Skeletal muscle tissue (tissue), 4 donors: Measurements from ENCODE around the gene ATG5. TPM values are rescaled to one million over a fixed set of nuclear protein-coding genes. Genes with fewer than 3 reads are reported as not detected.

ENCODE experiments used
- H3K27ac ChIP-seq: one replicate; pipeline ENCODE4 v1.7.0; 2013; ENCODE audit warnings: mild to moderate bottlenecking, low read depth, low read length, inconsistent platforms
- H3K27me3 ChIP-seq, 3 donors: one replicate each; pipeline ENCODE4 v1.7.0; 2013; ENCODE audit warnings: low read length in 3 of 3; ENCODE audit not compliant: control insufficient read depth in 3 of 3, insufficient read depth in 3 of 3
- H3K36me3 ChIP-seq, 3 donors: one replicate each; pipeline ENCODE4 v1.7.0; 2013; ENCODE audit warnings: low read length in 3 of 3; ENCODE audit not compliant: control insufficient read depth in 3 of 3, insufficient read depth in 3 of 3
- H3K4me1 ChIP-seq, 3 donors: one replicate each; pipeline ENCODE4 v1.7.0; 2013; ENCODE audit warnings: low read length in 3 of 3, mild to moderate bottlenecking in 3 of 3; ENCODE audit not compliant: control insufficient read depth in 3 of 3, insufficient read depth in 3 of 3
- H3K4me3 ChIP-seq, 3 donors: one replicate each; pipeline ENCODE4 v1.7.0; 2013; ENCODE audit warnings: low read length in 3 of 3
- H3K9ac ChIP-seq, 3 donors: one replicate each; pipeline ENCODE4 v1.7.0; 2013; ENCODE audit warnings: low read length in 3 of 3, mild to moderate bottlenecking in 3 of 3, moderate library complexity in 2 of 3, low read depth in 1 of 3
- H3K9me3 ChIP-seq, 3 donors: one replicate each; pipeline ENCODE4 v1.7.0; 2013; ENCODE audit warnings: low read length in 3 of 3; ENCODE audit not compliant: control insufficient read depth in 3 of 3
- total RNA-seq: library from RNA; depleted of rRNA; stranded (reverse); fragments of >200 nt; gene quantifications from one replicate; pipeline ENCODE4 v1.2.3, GENCODE V29; 2014
- donor health status: Osteomylitis.

The ATG5 gene
- total RNA-seq, 1 donor from 2014 or later = 38.1 TPM

DNA sequence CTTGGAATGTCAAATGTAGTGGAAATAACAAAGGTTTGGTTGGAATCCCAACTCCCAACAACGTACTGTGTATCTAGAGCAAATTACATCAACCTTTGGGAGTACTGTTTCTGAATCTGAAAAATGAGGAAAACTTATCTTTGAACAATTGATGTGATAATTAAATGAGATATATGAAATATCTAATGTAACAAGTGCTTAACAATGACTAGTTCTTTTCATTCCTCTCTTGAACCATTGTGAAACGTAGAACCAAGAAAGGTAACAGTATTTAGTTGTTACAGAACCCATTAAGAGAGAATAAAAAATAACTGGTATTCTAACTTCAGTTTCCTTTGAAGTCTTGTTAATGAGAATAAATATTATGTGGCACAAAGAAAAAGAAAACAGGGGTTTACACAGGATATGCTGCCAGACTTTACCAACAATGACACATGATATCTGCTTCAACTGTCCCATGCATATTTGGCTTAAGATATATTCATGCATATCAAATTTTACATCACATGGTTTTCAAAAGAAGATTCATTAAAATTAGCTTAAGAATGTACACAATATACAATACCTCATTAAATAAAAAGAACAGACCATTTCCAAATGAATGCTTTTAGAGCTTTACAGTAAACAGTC is 111.8 kb downstream of the ATG5 start:
- Histone ChIP-seq H3K9me3 (no peaks in the 10 kb centered on the region), H3K4me1 (peaks cover 0 to 2% (median 0%) of the 10 kb centered on the region in 3 donors), H3K27ac (no peak overlapping the region), H3K27me3 (no peaks in the 10 kb centered on the region), H3K9ac (no peak overlapping the region), H3K4me3 (no peak overlapping the region), H3K36me3 (no peaks in the 10 kb centered on the region)

GRCh38 chr6:106212576-106212975 is 113.0 kb downstream of the ATG5 start:
- H3K9me3 ChIP-seq = no peaks in the 10 kb centered on the region
- no peaks in the 10 kb centered on the region for H3K36me3 ChIP-seq
- no peaks in the 10 kb centered on the region for H3K27me3 ChIP-seq
- no peak overlapping the region for H3K4me3 ChIP-seq
- H3K9ac ChIP-seq = no peak overlapping the region
- no peak overlapping the region for H3K27ac ChIP-seq
- H3K4me1 ChIP-seq = peaks cover 0 to 2% (median 0%) of the 10 kb centered on the region in 3 donors

DNA sequence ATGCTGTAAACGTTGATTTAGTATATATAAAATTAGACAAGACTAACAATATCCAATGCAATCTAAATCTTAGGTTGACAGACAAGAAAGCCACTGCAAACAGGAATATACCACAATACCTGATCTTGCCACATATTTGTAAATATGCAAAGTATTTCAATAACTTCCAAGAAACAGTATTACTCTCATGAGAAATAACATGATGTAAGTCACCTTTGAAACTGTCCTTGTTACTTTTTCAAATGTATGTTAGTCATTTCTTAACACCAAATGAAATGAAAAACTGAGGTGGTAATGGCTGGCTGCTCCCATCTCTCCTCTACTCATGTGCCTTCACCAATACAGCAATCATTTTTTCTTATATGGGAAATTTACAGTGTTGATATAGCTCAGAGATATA is 118.7 kb downstream of the ATG5 start:
- H3K4me1 ChIP-seq = no peaks in the 10 kb centered on the region
- H3K27me3 ChIP-seq = no peaks in the 10 kb centered on the region
- H3K36me3 ChIP-seq = no peaks in the 10 kb centered on the region
- no peaks in the 10 kb centered on the region for H3K9me3 ChIP-seq
- no peak overlapping the region for H3K27ac ChIP-seq
- H3K4me3 ChIP-seq = no peak overlapping the region
- no peak overlapping the region for H3K9ac ChIP-seq

GRCh38 chr6:106204961-106205360 is 120.6 kb downstream of the ATG5 start:
- Histone ChIP-seq H3K9ac (no peak overlapping the region), H3K9me3 (no peaks in the 10 kb centered on the region), H3K27ac (no peak overlapping the region), H3K36me3 (peaks cover 0 to 5% (median 4%) of the 10 kb centered on the region in 3 donors), H3K4me3 (no peak overlapping the region), H3K4me1 (no peaks in the 10 kb centered on the region), H3K27me3 (no peaks in the 10 kb centered on the region)

DNA sequence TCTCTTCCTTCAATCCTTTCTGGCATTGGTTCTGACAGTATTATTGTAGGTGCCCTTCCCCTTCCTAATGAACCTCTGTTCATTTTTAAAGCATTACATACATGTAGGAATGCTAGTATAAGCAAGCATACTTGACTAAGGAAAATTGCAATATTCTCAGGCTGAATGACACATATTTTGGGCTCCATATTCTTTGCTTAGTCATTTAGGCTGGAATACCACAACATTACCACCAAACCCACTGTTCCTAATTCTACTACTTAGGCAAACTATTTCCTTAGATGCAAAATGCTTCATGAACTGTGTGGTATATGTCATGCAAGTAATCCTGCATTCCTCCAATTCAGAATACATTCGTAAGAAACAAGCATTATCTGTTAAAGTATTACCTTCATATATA is 125.6 kb downstream of the ATG5 start:
- Histone ChIP-seq H3K9me3 (no peaks in the 10 kb centered on the region), H3K4me1 (no peaks in the 10 kb centered on the region), H3K27ac (no peak overlapping the region), H3K4me3 (no peak overlapping the region), H3K9ac (no peak overlapping the region), H3K36me3 (peaks cover 0 to 5% (median 4%) of the 10 kb centered on the region in 3 donors), H3K27me3 (no peaks in the 10 kb centered on the region)

- no peaks in the 10 kb centered on the region for H3K27me3 ChIP-seq
- no peak overlapping the region for H3K27ac ChIP-seq
- H3K4me1 ChIP-seq = no peaks in the 10 kb centered on the region
- H3K9me3 ChIP-seq = no peaks in the 10 kb centered on the region
- no peak overlapping the region for H3K4me3 ChIP-seq
- peaks cover 0 to 5% (median 4%) of the 10 kb centered on the region in 3 donors for H3K36me3 ChIP-seq
- no peak overlapping the region for H3K9ac ChIP-seq
Observed at GRCh38 chr6:106199331-106199730, 126.2 kb downstream of the ATG5 start.

GRCh38 chr6:106197441-106197840 is 128.1 kb downstream of the ATG5 start:
- H3K4me1 ChIP-seq = no peaks in the 10 kb centered on the region
- H3K36me3 ChIP-seq = peaks cover 0 to 5% (median 4%) of the 10 kb centered on the region in 3 donors
- no peak overlapping the region for H3K27ac ChIP-seq

DNA sequence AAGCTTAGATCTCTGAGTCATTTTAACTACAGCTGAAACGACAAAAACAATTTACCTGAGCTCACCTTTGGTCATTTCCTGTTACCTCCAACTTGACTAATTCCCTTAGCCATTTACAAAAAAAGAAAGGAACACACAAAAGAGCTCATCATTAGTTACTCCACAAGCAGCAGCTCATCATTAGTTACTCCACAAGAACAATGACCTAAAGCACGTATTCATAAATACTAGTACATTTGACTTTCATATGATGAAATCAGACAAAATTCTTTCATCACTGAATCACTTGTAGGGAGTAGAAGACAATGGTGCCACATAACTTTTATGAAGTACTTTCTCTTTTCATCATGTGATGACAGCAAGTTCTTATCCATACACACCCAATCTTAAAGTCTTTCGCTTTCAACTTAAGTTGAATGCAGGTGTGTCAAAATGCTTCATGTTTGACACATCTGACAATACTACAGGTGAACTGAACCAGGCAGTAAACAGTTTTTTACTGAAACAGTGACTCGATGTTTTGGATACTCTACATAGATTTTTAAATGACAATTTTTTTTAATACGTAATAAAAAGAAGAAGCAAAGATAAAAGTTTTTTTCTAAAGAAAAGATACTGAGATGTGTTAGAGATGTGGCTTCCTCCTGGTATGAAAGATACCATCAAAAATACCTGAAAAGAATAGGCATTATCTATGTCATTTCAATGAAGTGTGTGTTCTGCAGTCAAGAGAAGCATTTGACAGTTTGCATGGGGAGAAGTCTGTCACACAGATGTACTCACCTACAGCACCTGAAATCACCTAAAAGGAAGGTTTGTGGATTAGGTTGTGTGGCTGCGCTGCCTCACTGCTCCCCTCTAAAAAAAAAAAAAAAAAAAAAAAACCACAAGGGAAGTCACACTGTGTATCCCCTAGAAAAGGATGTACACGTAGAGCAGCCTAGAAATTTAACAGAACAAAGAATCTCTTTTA is 130.3 kb downstream of the ATG5 start:
- Histone ChIP-seq H3K27me3 (no peaks in the 10 kb centered on the region), H3K27ac (no peak overlapping the region), H3K4me3 (no peak overlapping the region), H3K9ac (no peak overlapping the region), H3K4me1 (no peaks in the 10 kb centered on the region), H3K9me3 (no peaks in the 10 kb centered on the region), H3K36me3 (no peaks in the 10 kb centered on the region)

More at GRCh38 chr6:106197441-106197840, 128.1 kb downstream of the ATG5 start:
- Histone ChIP-seq H3K9ac (no peak overlapping the region), H3K4me3 (no peak overlapping the region), H3K9me3 (no peaks in the 10 kb centered on the region), H3K27me3 (no peaks in the 10 kb centered on the region)

- H3K4me3 ChIP-seq = no peak overlapping the region
- no peak overlapping the region for H3K9ac ChIP-seq
Observed at GRCh38 chr6:106192824-106193223, 132.7 kb downstream of the ATG5 start.

More at GRCh38 chr6:106192824-106193223, 132.7 kb downstream of the ATG5 start:
- Histone ChIP-seq H3K4me1 (no peaks in the 10 kb centered on the region), H3K9me3 (no peaks in the 10 kb centered on the region), H3K36me3 (no peaks in the 10 kb centered on the region), H3K27ac (no peak overlapping the region), H3K27me3 (no peaks in the 10 kb centered on the region)
